ENCODE data around the gene MAL.
A peak's percentile ranks its signal among the peaks of the same experiment; 100 is the strongest.

Gene MAL

GRCh38 chr2:95075440-95076132, 50.1 kb downstream of the MAL start:
- no peak for TF ChIP-seq CTCF (conservative IDR thresholded peaks at IDR 0.05; ENCODE audit: low read length)
- H3K4me3 ChIP-seq (ENCODE audit: low read length) = no peak overlapping the region
- no peak for DNase-seq (ENCODE audit: low read depth)

GRCh38 chr2:95076705-95077529, 51.4 kb downstream of the MAL start:
- H3K4me3 ChIP-seq (ENCODE audit: low read length) = peak overlapping the region; percentile 50
- peak; percentile 25 for DNase-seq (ENCODE audit: low read depth)
- peak; percentile 81 for TF ChIP-seq CTCF (conservative IDR thresholded peaks at IDR 0.05; ENCODE audit: low read length)

GRCh38 chr2:95077530-95077825, 52.0 kb downstream of the MAL start:
- no peak overlapping the region for H3K4me3 ChIP-seq (ENCODE audit: low read length)
- TF ChIP-seq CTCF (conservative IDR thresholded peaks at IDR 0.05; ENCODE audit: low read length) = no peak
- no peak for DNase-seq (ENCODE audit: low read depth)

GRCh38 chr2:95077861-95078603, 52.5 kb downstream of the MAL start:
- TF ChIP-seq CTCF (conservative IDR thresholded peaks at IDR 0.05; ENCODE audit: low read length) = no peak
- no peak overlapping the region for H3K4me3 ChIP-seq (ENCODE audit: low read length)
- DNase-seq (ENCODE audit: low read depth) = no peak

- H3K4me3 ChIP-seq (ENCODE audit: low read length) = no peak overlapping the region
- TF ChIP-seq CTCF (conservative IDR thresholded peaks at IDR 0.05; ENCODE audit: low read length) = no peak
- no peak for DNase-seq (ENCODE audit: low read depth)
Measured at GRCh38 chr2:95079199-95079683, 53.7 kb downstream of the MAL start.

- no peak for DNase-seq (ENCODE audit: low read depth)
- no peak overlapping the region for H3K4me3 ChIP-seq (ENCODE audit: low read length)
- TF ChIP-seq CTCF (conservative IDR thresholded peaks at IDR 0.05; ENCODE audit: low read length) = no peak
Measured at GRCh38 chr2:95082477-95082876, 57.0 kb downstream of the MAL start.
